MM.1S (cell line): Measurements from ENCODE around the gene ARHGAP26.

Source experiments
- EZH2phosphoT487 ChIP-seq: fragments of 300-600 bp; sonication (generic); IDR thresholded peaks from 2 replicates; pipeline ENCODE4 v1.6.1; 2018; ENCODE audit warnings: antibody characterized with exemption, low read length
- TF ChIP-seq, protein P1 (sequence below): fragments of 300-600 bp; sonication (generic); IDR thresholded peaks from 2 replicates; pipeline ENCODE4 v1.5.1; 2016; ENCODE audit warnings: antibody characterized with exemption, low read length, mixed read lengths

GRCh38 chr5:142982821-142983200 lies 212.6 kb downstream of the ARHGAP26 start:
- TF ChIP-seq, protein P1, sequence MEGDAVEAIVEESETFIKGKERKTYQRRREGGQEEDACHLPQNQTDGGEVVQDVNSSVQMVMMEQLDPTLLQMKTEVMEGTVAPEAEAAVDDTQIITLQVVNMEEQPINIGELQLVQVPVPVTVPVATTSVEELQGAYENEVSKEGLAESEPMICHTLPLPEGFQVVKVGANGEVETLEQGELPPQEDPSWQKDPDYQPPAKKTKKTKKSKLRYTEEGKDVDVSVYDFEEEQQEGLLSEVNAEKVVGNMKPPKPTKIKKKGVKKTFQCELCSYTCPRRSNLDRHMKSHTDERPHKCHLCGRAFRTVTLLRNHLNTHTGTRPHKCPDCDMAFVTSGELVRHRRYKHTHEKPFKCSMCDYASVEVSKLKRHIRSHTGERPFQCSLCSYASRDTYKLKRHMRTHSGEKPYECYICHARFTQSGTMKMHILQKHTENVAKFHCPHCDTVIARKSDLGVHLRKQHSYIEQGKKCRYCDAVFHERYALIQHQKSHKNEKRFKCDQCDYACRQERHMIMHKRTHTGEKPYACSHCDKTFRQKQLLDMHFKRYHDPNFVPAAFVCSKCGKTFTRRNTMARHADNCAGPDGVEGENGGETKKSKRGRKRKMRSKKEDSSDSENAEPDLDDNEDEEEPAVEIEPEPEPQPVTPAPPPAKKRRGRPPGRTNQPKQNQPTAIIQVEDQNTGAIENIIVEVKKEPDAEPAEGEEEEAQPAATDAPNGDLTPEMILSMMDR: peak; percentile 52
- no peak for TF ChIP-seq EZH2phosphoT487
